NT2/D1 (cell line): ENCODE data around the gene KLHL8.

Experiments
- SUZ12 ChIP-seq: IDR thresholded peaks from 2 replicates; pipeline ENCODE4 v1.6.1; 2011; ENCODE audit not compliant: insufficient read length, insufficient read depth; ENCODE audit errors: extremely low read depth
- YY1 ChIP-seq: IDR thresholded peaks from 2 replicates; pipeline ENCODE4 v1.6.1; 2011; ENCODE audit not compliant: insufficient read length, insufficient read depth
- ZNF274 ChIP-seq: IDR thresholded peaks from 2 replicates; pipeline ENCODE4 v1.6.1; 2011; ENCODE audit warnings: mild to moderate bottlenecking, low read depth, low read length

GRCh38 chr4:87270144-87270543, 49.7 kb upstream of the KLHL8 start:
- TF ChIP-seq ZNF274 (no peak), YY1 (no peak), SUZ12 (no peak)
